GM21381 (cell line): Measurements from ENCODE around the gene TPSD1.
"Not testable (repeated sequence)": the region's sequence is repeated elsewhere in the genome, so short reads cannot be mapped to it uniquely, and the experiment has no call there.

Experiments used
- ATAC-seq: cut with Tn5 transposase; IDR thresholded peaks from one replicate; pipeline ENCODE4 v1.9.1; 2021; ENCODE audit warnings: mild to moderate bottlenecking, moderate library complexity; ENCODE audit not compliant: unreplicated experiment

Gene TPSD1

GRCh38 chr16:1255276-1256122, at the start of gene TPSD1:
TPSD1 (plus strand) TSS chr16:1256069; CDS start chr16:1256281, 212 bp downstream.
- not testable (repeated sequence) for ATAC-seq

DNA sequence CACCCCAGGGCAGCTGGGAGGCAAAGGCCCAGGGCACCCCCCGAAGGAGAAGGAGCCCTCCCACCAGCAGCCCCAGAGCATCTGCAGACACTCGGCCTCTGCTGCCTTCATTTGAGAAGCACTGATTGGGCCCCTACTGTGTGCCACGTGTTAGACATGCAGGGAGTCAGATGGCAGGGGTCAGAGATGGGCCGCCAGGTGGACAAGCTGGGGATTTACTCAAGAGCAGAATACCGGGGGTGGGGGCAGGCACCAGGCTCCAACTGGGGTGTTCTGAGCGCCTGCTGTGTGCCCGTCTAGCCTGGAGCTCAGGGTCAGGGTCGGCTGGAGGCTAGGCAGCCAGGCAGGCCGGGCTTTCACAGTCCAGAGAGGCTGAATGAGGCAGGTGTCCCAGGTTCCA, 49.5 kb upstream of the TPSD1 start:
- ATAC-seq: no peak

DNA sequence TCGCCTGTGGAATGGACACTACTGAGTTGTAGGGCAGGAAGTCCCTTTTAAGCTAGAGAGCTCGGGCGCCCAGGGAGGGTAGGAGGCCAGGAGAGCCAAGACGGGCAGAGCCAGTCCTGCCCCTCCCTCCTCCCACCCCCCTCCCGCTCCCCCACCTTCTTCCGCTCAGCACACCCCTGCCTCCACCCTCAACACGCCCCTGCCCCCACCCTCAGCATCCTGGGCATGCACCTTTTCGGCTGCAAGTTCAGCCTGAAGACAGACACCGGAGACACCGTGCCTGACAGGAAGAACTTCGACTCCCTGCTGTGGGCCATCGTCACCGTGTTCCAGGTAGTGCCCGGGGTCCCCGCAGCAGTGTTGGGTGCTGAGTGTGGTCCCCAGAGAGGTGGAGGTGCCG, 49.1 kb upstream of the TPSD1 start:
- ATAC-seq: no peak

DNA sequence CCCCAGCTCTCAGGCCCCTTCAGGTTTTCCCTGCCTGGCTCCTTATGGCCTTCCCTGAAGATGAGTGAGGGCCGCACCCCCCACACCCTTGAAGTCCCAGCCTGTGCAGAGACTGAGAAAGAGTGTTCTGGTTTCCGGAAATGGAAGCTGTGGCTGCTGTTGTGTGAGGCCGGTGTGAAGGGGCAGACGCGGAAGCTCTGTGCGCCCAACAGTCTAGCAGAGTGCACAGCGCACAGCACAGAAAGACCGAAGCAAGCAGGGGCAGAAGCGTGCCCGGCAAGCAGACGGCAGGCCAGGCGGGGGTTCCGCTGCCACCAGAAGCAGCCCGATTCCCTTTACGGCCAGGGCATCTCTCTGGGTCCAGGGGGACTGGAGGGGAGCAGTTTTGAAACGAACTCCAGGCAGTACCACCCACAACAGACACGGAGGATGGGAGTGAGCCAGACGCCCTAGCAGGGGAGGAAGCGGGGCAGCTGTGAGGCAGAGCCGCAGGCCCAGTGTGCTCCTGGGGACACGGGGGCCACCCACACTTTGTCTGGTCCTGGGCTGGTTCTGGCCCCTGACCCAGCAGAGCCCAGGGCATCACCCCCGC, 47.5 kb upstream of the TPSD1 start:
- no peak for ATAC-seq

DNA sequence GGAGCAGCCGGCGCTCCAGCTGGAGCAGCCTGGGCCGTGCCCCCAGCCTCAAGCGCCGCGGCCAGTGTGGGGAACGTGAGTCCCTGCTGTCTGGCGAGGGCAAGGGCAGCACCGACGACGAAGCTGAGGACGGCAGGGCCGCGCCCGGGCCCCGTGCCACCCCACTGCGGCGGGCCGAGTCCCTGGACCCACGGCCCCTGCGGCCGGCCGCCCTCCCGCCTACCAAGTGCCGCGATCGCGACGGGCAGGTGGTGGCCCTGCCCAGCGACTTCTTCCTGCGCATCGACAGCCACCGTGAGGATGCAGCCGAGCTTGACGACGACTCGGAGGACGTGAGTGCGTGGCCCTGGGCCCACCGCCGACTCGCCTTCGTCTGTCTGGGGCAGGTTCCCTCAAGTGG, 46.8 kb upstream of the TPSD1 start:
- no peak for ATAC-seq

- no peak for ATAC-seq
These were observed 45.4 kb upstream of the TPSD1 start for GRCh38 chr16:1210461-1210860.

- ATAC-seq: no peak
These were observed 44.2 kb upstream of the TPSD1 start for GRCh38 chr16:1211451-1212268.

GRCh38 chr16:1212616-1213194, 43.2 kb upstream of the TPSD1 start:
- no peak for ATAC-seq

DNA sequence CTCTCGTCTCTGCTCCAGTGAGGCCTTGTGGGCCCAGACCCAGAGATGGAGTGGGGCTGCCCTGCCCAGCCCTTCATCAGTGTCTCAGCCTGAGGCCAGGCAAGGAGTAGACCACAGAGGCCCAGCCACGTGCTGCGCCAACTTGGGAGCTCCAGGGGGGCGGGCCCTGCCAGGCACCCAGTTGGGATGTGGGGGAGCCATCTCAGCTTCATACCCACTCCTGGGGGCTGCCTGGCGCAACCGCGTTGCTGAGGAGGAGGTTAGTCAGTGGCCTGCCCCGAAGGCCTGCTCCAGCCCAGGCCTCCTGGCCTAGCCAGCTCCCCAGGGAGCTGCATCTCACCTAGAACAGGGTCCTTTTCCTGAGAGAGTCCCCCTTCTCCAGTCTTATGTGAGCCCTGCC, 42.6 kb upstream of the TPSD1 start:
- ATAC-seq: no peak

- ATAC-seq: no peak
These were observed 42.0 kb upstream of the TPSD1 start for GRCh38 chr16:1213796-1214372.

GRCh38 chr16:1214719-1215118, 41.1 kb upstream of the TPSD1 start:
- no peak for ATAC-seq

GRCh38 chr16:1215574-1216295, 40.1 kb upstream of the TPSD1 start:
- ATAC-seq: no peak

DNA sequence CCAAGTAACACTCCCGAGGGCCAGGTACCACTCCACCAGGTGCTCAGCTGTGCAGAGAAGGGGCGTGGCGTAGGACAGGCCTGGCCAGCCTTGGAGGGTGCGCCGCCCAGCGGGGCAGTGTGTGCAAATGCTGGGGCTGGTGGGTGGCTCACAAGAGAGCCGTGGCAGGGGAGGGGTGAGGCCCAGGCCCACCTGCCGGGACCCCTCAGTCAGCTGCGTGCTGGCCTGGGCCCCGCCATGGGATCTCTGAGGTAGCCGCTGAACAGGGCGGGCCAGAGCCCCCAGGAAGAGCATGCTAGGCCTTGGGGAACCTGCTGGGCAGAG, 39.6 kb upstream of the TPSD1 start:
- ATAC-seq: no peak

DNA sequence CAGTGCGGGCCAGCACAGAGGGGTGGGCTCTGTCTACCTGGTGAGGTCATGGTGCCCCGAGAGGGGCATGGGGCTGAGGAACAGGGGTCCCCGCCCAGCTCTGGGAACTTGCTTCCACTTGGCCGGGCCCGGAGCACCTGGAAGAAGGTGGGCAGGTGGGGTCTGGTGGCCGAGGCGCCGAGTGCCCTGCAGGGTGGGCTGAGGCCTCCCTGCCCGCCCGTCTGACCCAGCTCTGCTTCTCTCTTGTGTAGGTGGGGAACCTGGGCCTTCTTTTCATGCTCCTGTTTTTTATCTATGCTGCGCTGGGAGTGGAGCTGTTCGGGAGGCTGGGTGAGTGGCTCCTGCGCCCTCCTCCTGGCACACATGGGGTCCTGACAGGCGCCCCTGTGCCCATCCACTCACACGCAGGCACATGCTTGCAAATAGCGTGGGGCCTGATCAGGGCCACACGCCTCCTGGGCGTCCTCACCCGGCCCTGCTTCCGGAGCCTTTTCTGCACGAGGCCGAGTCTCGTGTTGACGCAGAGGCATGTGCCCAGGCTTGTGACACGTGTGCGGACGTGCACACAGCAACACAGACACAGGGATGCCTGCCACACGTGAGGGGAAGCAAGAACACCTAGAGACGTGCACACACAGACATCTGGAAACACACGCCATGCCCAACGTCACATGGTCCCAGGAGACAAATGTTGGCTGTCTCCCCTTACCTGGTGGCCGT, 39.0 kb upstream of the TPSD1 start:
- ATAC-seq: no peak

GRCh38 chr16:1217526-1217925, 38.3 kb upstream of the TPSD1 start:
- no peak for ATAC-seq

GRCh38 chr16:1218061-1218929, 37.6 kb upstream of the TPSD1 start:
- ATAC-seq: no peak

DNA sequence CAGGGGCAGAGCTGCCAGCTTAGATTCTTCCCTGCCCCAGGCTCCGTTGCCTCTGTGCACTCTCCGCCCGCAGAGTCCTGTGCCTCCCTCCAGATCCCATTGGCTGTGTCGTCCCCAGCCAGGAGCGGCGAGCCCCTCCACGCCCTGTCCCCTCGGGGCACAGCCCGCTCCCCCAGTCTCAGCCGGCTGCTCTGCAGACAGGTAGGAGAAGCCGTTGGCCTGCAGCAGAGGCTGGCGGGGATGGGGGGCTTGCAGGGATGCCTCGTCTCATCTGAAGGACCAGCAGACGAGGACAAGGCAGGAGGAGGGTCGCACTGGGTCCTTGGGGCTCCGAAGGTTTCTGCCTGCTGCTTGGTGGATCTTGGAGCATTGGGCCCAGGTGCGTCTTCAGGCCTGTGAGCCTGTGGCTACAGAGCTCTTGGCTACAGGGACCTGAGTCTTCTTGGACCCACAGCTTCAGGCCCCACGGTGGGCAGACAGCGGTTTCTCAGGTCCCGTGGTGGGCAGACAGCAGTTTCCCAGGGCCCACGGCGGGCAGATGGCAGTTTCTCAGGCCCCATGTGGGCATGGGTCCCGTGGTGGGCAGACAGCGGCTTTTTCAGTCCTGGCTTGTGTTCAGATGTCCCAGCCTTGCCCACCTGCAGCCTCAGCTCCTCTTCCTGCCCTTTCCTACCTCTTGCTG, 36.8 kb upstream of the TPSD1 start:
- no peak for ATAC-seq

GRCh38 chr16:1220098-1220728, 35.7 kb upstream of the TPSD1 start:
- no peak for ATAC-seq
